ENCODE measurements around the gene CUL1. TPM values are rescaled to one million over a fixed set of nuclear protein-coding genes. Genes with fewer than 3 reads are reported as not detected.

CUL1 gene
- total RNA-seq, 1 experiment from 2014 or later = 72.3 TPM

- no peak overlapping the region for H4K91ac ChIP-seq (ENCODE audit: insufficient read length, low read depth, low read length)
- no peak overlapping the region for H2BK20ac ChIP-seq (ENCODE audit: low read depth, low read length, poor library complexity, severe bottlenecking)
- H3K4me1 ChIP-seq (ENCODE audit: insufficient read depth, low read length) = no peaks in the 10 kb centered on the region
- H2AFZ ChIP-seq (ENCODE audit: low read length) = no peak overlapping the region
- no peak overlapping the region for H3K4me2 ChIP-seq (ENCODE audit: insufficient read depth, insufficient read length, low read length)
- H3K4me3 Mint-ChIP-seq = no peak overlapping the region
- no peaks in the 10 kb centered on the region for H3K79me1 ChIP-seq (ENCODE audit: insufficient read depth, low read depth, low read length, poor library complexity, severe bottlenecking)
- H4K5ac ChIP-seq (ENCODE audit: insufficient read length, low read depth, low read length) = no peak overlapping the region
- H3K9me3 Mint-ChIP-seq = no peaks in the 10 kb centered on the region
- H3K4me1 Mint-ChIP-seq = peaks cover 0 to 3% of the 10 kb centered on the region in 2 experiments; a peak in 1 of 4 replicates
- no peak overlapping the region for H2BK12ac ChIP-seq (ENCODE audit: insufficient read length, low read depth, low read length)
- H3K9ac ChIP-seq (ENCODE audit: extremely low read depth, insufficient read length, low read length) = no peak overlapping the region
- H3K27ac Mint-ChIP-seq = peak overlapping the region in 1 of 3 experiments; percentile 3; a peak in 1 of 7 replicates
- no peak overlapping the region for H2BK5ac ChIP-seq (ENCODE audit: insufficient read length, low read length)
- H2AK5ac ChIP-seq (ENCODE audit: insufficient read length, low read length) = no peak overlapping the region
- no peaks in the 10 kb centered on the region for H3K27me3 Mint-ChIP-seq (ENCODE audit: low read depth)
- no peak overlapping the region for H3K18ac ChIP-seq (ENCODE audit: insufficient read length, low read depth, low read length)
- no peak for TF ChIP-seq CTCF (conservative IDR thresholded peaks at IDR 0.05)
- WGBS (ENCODE audit: extremely low coverage, insufficient read length, low lambda C conversion rate) = no CpG with 5 or more reads among the region's 5 CpGs
- no peak overlapping the region for H4K8ac ChIP-seq (replicated peaks; ENCODE audit: insufficient read length, low read depth, low read length)
- H3K14ac ChIP-seq (ENCODE audit: insufficient read depth, low read length) = no peak overlapping the region
- H3K23ac ChIP-seq (ENCODE audit: insufficient read length, low read depth, low read length) = no peak overlapping the region
- H3K79me2 ChIP-seq (ENCODE audit: insufficient read depth, low read length) = no peaks in the 10 kb centered on the region
- no peaks in the 10 kb centered on the region for H3K27me3 ChIP-seq (ENCODE audit: insufficient read depth, low read length)
- no peak overlapping the region for H2BK15ac ChIP-seq (ENCODE audit: low read depth, low read length)
- peaks cover 5 to 52% (median 32%) of the 10 kb centered on the region in 3 experiments; a peak in 5 of 7 replicates for H3K36me3 Mint-ChIP-seq (ENCODE audit: insufficient read depth in 1 of 3, low read depth in 3 of 3)
- no peak overlapping the region for H3K27ac ChIP-seq (ENCODE audit: insufficient read length, low read depth, low read length)
- H3K23me2 ChIP-seq (ENCODE audit: insufficient read length, low read depth, low read length, poor library complexity, severe bottlenecking) = no peaks in the 10 kb centered on the region
- no peak overlapping the region for H3T11ph ChIP-seq (ENCODE audit: low read length)
- no peak overlapping the region for H3K4ac ChIP-seq (ENCODE audit: low read depth, low read length)
- H2BK120ac ChIP-seq (ENCODE audit: low read depth, low read length, poor library complexity, severe bottlenecking) = no peak overlapping the region
- no peaks in the 10 kb centered on the region for H4K20me1 ChIP-seq (ENCODE audit: control insufficient read depth, insufficient read depth, insufficient read length)
- no peak for DNase-seq
- no peaks in the 10 kb centered on the region for H3K9me3 ChIP-seq (ENCODE audit: control insufficient read depth, low read depth, low read length)
- H3K56ac ChIP-seq (ENCODE audit: insufficient read length, low read depth, low read length) = no peak overlapping the region
Measured at GRCh38 chr7:148825338-148825737, 126.6 kb downstream of the CUL1 start.
